K562 (cell line): ENCODE data around the gene CRYBG1.

Source experiments
- CHD4 ChIP-seq: fragments of 200-600 bp; sonication (generic); IDR thresholded peaks from 3 replicates; pipeline ENCODE4 v1.6.1; 2012; ENCODE audit warnings: low read depth, mild to moderate bottlenecking, mixed read lengths, low read length, inconsistent platforms; ENCODE audit not compliant: insufficient read depth, insufficient replicate concordance, poor library complexity, severe bottlenecking
- CXXC5 ChIP-seq: fragments of 250-450 bp; sonication (Bioruptor Pico); IDR thresholded peaks from 2 replicates; pipeline ENCODE4 v1.8.0; 2022; ENCODE audit warnings: inconsistent platforms, mild to moderate bottlenecking, moderate library complexity
- MAFK ChIP-seq: IDR thresholded peaks from 2 replicates; pipeline ENCODE4 v1.6.1; 2011; ENCODE audit warnings: low read length, improper control_type of control experiment
- MEIS2 ChIP-seq: fragments of 450-650 bp; IDR thresholded peaks from 2 replicates; pipeline ENCODE4 v1.6.1; 2014; ENCODE audit warnings: mild to moderate bottlenecking; ENCODE audit not compliant: partially characterized antibody
- SP1 ChIP-seq: sonication (generic); formaldehyde crosslinking; IDR thresholded peaks from 2 replicates; pipeline ENCODE4 v1.8.1; 2022; ENCODE audit warnings: mild to moderate bottlenecking, missing genetic modification reagents
- ZKSCAN8 ChIP-seq: fragments of 200-800 bp; sonication (Bioruptor generic); IDR thresholded peaks from 2 replicates; pipeline ENCODE4 v1.6.1; 2016; ENCODE audit warnings: missing genetic modification characterization, missing compliant biosample characterization
- ZNF232 ChIP-seq: sonication (generic); formaldehyde crosslinking; IDR thresholded peaks from 2 replicates; pipeline ENCODE4 v1.8.0; 2022; ENCODE audit warnings: mild to moderate bottlenecking, missing genetic modification reagents
- TF ChIP-seq, protein P1 (sequence below), 3 experiments: IDR thresholded peaks in 2 of 3; conservative IDR thresholded peaks in 1 of 3; 2 replicates each; pipeline ENCODE4 v1.5.1; 2011 to 2012; ENCODE audit warnings: low read length in 3 of 3, mild to moderate bottlenecking in 3 of 3, control low read depth in 2 of 3, improper control_type of control experiment in 1 of 3, inconsistent platforms in 1 of 3, low read depth in 1 of 3, mixed read lengths in 1 of 3, moderate library complexity in 1 of 3; ENCODE audit not compliant: insufficient read depth in 2 of 3
- TF ChIP-seq, protein P2 (sequence below): IDR thresholded peaks from 3 replicates; pipeline ENCODE4 v1.6.1; 2011; ENCODE audit warnings: borderline replicate concordance, mild to moderate bottlenecking; ENCODE audit not compliant: insufficient read length, insufficient read depth

DNA sequence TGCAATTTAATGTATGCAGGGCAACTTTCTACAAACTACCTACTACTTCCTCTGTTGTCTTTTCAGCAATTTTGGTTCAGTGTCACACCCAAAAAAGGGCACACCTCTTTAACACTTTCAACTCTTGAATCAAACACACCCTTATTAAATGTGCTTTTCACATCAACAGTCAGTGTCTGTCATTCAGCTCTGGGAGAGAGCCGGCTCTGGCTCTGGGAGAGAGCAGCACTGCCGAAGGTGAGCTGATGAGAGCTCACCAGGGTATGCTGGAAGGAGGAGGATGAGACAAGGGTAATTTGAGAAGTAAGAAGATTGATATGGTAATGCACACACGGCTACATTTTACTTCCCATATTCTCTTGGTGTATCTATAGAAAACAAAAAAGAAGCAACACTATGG lies 134.5 kb downstream of the CRYBG1 start:
- TF ChIP-seq ZNF232 (no peak), MAFK (no peak), CHD4 (no peak), CXXC5 (CRISPR knock-in tag) (no peak), SP1 (no peak), ZKSCAN8 (CRISPR knock-in tag) (no peak), MEIS2 (no peak)
- TF ChIP-seq, protein P1, sequence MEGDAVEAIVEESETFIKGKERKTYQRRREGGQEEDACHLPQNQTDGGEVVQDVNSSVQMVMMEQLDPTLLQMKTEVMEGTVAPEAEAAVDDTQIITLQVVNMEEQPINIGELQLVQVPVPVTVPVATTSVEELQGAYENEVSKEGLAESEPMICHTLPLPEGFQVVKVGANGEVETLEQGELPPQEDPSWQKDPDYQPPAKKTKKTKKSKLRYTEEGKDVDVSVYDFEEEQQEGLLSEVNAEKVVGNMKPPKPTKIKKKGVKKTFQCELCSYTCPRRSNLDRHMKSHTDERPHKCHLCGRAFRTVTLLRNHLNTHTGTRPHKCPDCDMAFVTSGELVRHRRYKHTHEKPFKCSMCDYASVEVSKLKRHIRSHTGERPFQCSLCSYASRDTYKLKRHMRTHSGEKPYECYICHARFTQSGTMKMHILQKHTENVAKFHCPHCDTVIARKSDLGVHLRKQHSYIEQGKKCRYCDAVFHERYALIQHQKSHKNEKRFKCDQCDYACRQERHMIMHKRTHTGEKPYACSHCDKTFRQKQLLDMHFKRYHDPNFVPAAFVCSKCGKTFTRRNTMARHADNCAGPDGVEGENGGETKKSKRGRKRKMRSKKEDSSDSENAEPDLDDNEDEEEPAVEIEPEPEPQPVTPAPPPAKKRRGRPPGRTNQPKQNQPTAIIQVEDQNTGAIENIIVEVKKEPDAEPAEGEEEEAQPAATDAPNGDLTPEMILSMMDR (IDR thresholded peaks at IDR 0.05 in 2 of 3, conservative IDR thresholded peaks at IDR 0.05 in 1 of 3; ENCODE audit: insufficient read depth in 2 of 3, low read depth in 1 of 3, low read length in 3 of 3), result no peak
- TF ChIP-seq, protein P2, sequence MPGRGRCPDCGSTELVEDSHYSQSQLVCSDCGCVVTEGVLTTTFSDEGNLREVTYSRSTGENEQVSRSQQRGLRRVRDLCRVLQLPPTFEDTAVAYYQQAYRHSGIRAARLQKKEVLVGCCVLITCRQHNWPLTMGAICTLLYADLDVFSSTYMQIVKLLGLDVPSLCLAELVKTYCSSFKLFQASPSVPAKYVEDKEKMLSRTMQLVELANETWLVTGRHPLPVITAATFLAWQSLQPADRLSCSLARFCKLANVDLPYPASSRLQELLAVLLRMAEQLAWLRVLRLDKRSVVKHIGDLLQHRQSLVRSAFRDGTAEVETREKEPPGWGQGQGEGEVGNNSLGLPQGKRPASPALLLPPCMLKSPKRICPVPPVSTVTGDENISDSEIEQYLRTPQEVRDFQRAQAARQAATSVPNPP, result no peak
